ENCODE data around the gene KLHL7.
"Not testable (repeated sequence)": the region's sequence is repeated elsewhere in the genome, so short reads cannot be mapped to it uniquely, and the experiment has no call there.

GRCh38 chr7:23197745-23198144, 92.2 kb downstream of the KLHL7 start:
- TF ChIP-seq CTCF (conservative IDR thresholded peaks at IDR 0.05; ENCODE audit: low read depth, low read length); EZH2 (IDR thresholded peaks at IDR 0.05; ENCODE audit: borderline replicate concordance, low read depth, low read length, poor library complexity, severe bottlenecking): not testable (repeated sequence)
